ENCODE results near the gene PAX8. TPM values are rescaled to one million over a fixed set of nuclear protein-coding genes. Genes with fewer than 3 reads are reported as not detected.

PAX8 gene
- total RNA-seq, 2 experiments from 2014 or later, result 0.36 to 0.52 TPM

GRCh38 chr2:113234721-113235346 is 43.9 kb downstream of the PAX8 start:
- Mint-ChIP-seq H3K9me3 (no peaks in the 10 kb centered on the region), H3K27ac (peak overlapping the region; percentile 88), H3K36me3 (ENCODE audit: low read depth) (peaks cover 5% of the 10 kb centered on the region), H3K27me3 (no peaks in the 10 kb centered on the region), H3K4me1 (ENCODE audit: low read depth) (peaks cover 13% of the 10 kb centered on the region), H3K4me3 (peak overlapping the region; percentile 96)
- DNase-seq (no peak), ATAC-seq (ENCODE audit: poor library complexity) (no peak)
- Histone ChIP-seq H3K27ac (ENCODE audit: low read depth in 1 of 2, low read length in 2 of 2) (no peak overlapping the region), H3K36me3 (ENCODE audit: insufficient read depth, low read length) (no peaks in the 10 kb centered on the region), H3K27me3 (ENCODE audit: control insufficient read depth in 1 of 2, insufficient read depth in 2 of 2, low read length in 2 of 2) (no peaks in the 10 kb centered on the region), H3K9me3 (ENCODE audit: control insufficient read depth in 1 of 2, insufficient read depth in 1 of 2, low read length in 2 of 2) (no peaks in the 10 kb centered on the region), H3K4me1 (ENCODE audit: insufficient read depth, low read length) (peaks cover 17% of the 10 kb centered on the region), H3K4me3 (ENCODE audit: low read length) (peak overlapping the region; percentile 58)
- CTCF ChIA-PET, result no interaction called here
- POLR2A ChIA-PET, result interaction anchor here (0.7 to 1.6 kb wide), 3 partner anchors 12 to 61 kb away, joined by 3 to 6 read pairs (median 3); partner anchors contain the start of gene PSD4
- intact Hi-C loops (cut with DNase I, micrococcal nuclease), result no loop called here
- TF ChIP-seq CTCF (IDR thresholded peaks at IDR 0.05), result no peak

GRCh38 chr2:113233593-113234550 is 44.8 kb downstream of the PAX8 start:
- no peak overlapping the region for H3K4me3 Mint-ChIP-seq
- ChIA-PET CTCF (no interaction called here), POLR2A (interaction anchor here (1.6 kb wide), 1 partner anchor 17 kb away, joined by 3 read pairs; no protein-coding TSS in a partner anchor)
- H3K27ac Mint-ChIP-seq, result no peak overlapping the region
- no peaks in the 10 kb centered on the region for H3K9me3 Mint-ChIP-seq
- Histone ChIP-seq H3K27ac (ENCODE audit: low read depth in 1 of 2, low read length in 2 of 2) (no peak overlapping the region), H3K4me3 (ENCODE audit: low read length) (no peak overlapping the region), H3K9me3 (ENCODE audit: control insufficient read depth in 1 of 2, insufficient read depth in 1 of 2, low read length in 2 of 2) (no peaks in the 10 kb centered on the region), H3K27me3 (ENCODE audit: control insufficient read depth in 1 of 2, insufficient read depth in 2 of 2, low read length in 2 of 2) (no peaks in the 10 kb centered on the region), H3K36me3 (ENCODE audit: insufficient read depth, low read length) (no peaks in the 10 kb centered on the region), H3K4me1 (ENCODE audit: insufficient read depth, low read length) (peaks cover 17% of the 10 kb centered on the region)
- no peaks in the 10 kb centered on the region for H3K27me3 Mint-ChIP-seq
- intact Hi-C loops (cut with DNase I, micrococcal nuclease), result no loop called here
- DNase-seq (no peak), ATAC-seq (ENCODE audit: poor library complexity) (no peak)
- TF ChIP-seq CTCF (IDR thresholded peaks at IDR 0.05), result no peak
- peaks cover 13% of the 10 kb centered on the region for H3K4me1 Mint-ChIP-seq (ENCODE audit: low read depth)
- peaks cover 5% of the 10 kb centered on the region for H3K36me3 Mint-ChIP-seq (ENCODE audit: low read depth)

GRCh38 chr2:113232740-113233139 is 46.0 kb downstream of the PAX8 start:
- intact Hi-C loops (cut with DNase I, micrococcal nuclease), result no loop called here
- no peak overlapping the region for H3K27ac Mint-ChIP-seq

More at GRCh38 chr2:113232740-113233139, 46.0 kb downstream of the PAX8 start:
- Histone ChIP-seq H3K27ac (ENCODE audit: low read depth in 1 of 2, low read length in 2 of 2) (no peak overlapping the region), H3K9me3 (ENCODE audit: control insufficient read depth in 1 of 2, insufficient read depth in 1 of 2, low read length in 2 of 2) (no peaks in the 10 kb centered on the region), H3K4me3 (ENCODE audit: low read length) (no peak overlapping the region), H3K4me1 (ENCODE audit: insufficient read depth, low read length) (peaks cover 17% of the 10 kb centered on the region), H3K36me3 (ENCODE audit: insufficient read depth, low read length) (no peaks in the 10 kb centered on the region), H3K27me3 (ENCODE audit: control insufficient read depth in 1 of 2, insufficient read depth in 2 of 2, low read length in 2 of 2) (no peaks in the 10 kb centered on the region)
- Mint-ChIP-seq H3K4me1 (ENCODE audit: low read depth) (peaks cover 13% of the 10 kb centered on the region), H3K36me3 (ENCODE audit: low read depth) (peaks cover 5% of the 10 kb centered on the region), H3K27me3 (no peaks in the 10 kb centered on the region), H3K9me3 (no peaks in the 10 kb centered on the region), H3K4me3 (no peak overlapping the region)
- ATAC-seq (ENCODE audit: poor library complexity) (no peak), DNase-seq (no peak)
- POLR2A ChIA-PET, result no interaction called here
- no peak for TF ChIP-seq CTCF (IDR thresholded peaks at IDR 0.05)
- CTCF ChIA-PET, result no interaction called here
